Liver (tissue), 9 donors: ENCODE data around the gene GBX1. TPM values are rescaled to one million over a fixed set of nuclear protein-coding genes. Genes with fewer than 3 reads are reported as not detected.

Source experiments
- DNase-seq: peaks from one replicate; pipeline ENCODE4 v3.0.0-alpha.2; 2017; ENCODE audit warnings: low spot score
- H3K27ac ChIP-seq, 2 donors: one replicate each; pipeline ENCODE4 v1.7.0; 2013; ENCODE audit warnings: inconsistent platforms in 2 of 2, low read length in 2 of 2, control low read depth in 1 of 2, low read depth in 1 of 2, mild to moderate bottlenecking in 1 of 2
- H3K27me3 ChIP-seq, 4 donors: one replicate each; pipeline versions ENCODE4 v1.6.1 to v1.7.0; 2013; ENCODE audit warnings: low read length in 3 of 4, inconsistent platforms in 1 of 4, mild to moderate bottlenecking in 1 of 4, moderate library complexity in 1 of 4; ENCODE audit not compliant: control insufficient read depth in 4 of 4, insufficient read depth in 4 of 4
- H3K36me3 ChIP-seq, 4 donors: one replicate each; pipeline versions ENCODE4 v1.6.1 to v1.7.0; 2013; ENCODE audit warnings: low read length in 3 of 4, mild to moderate bottlenecking in 3 of 4, low read depth in 1 of 4, moderate library complexity in 1 of 4; ENCODE audit not compliant: control insufficient read depth in 4 of 4, insufficient read depth in 3 of 4
- H3K4me1 ChIP-seq, 4 donors: one replicate each; pipeline versions ENCODE4 v1.6.1 to v1.7.0; 2013; ENCODE audit warnings: low read length in 3 of 4, mild to moderate bottlenecking in 3 of 4, moderate library complexity in 1 of 4; ENCODE audit not compliant: control insufficient read depth in 4 of 4, insufficient read depth in 4 of 4
- H3K4me3 ChIP-seq, 3 donors: one replicate each; pipeline versions ENCODE4 v1.6.1 to v1.7.0; 2013; ENCODE audit warnings: low read length in 3 of 3, control low read depth in 1 of 3, low read depth in 1 of 3, mild to moderate bottlenecking in 1 of 3
- H3K9ac ChIP-seq, 2 donors: one replicate each; pipeline ENCODE4 v1.7.0; 2013; ENCODE audit warnings: low read length in 2 of 2, mild to moderate bottlenecking in 2 of 2, moderate library complexity in 2 of 2, control low read depth in 1 of 2, low read depth in 1 of 2
- H3K9me3 ChIP-seq, 4 donors: one replicate each; pipeline versions ENCODE4 v1.6.1 to v1.7.0; 2013; ENCODE audit warnings: low read length in 3 of 4; ENCODE audit not compliant: control insufficient read depth in 4 of 4
- ATF3 ChIP-seq: IDR thresholded peaks from 2 replicates; pipeline ENCODE4 v1.6.1; 2016; ENCODE audit warnings: antibody characterized with exemption
- CTCF ChIP-seq: fragments of 150-350 bp; IDR thresholded peaks from 2 replicates; pipeline ENCODE4 v1.5.1; 2017; ENCODE audit warnings: improper control_type of control experiment, low read depth, low read length; ENCODE audit not compliant: missing input control
- EGR1 ChIP-seq, 2 donors: IDR thresholded peaks; 2 replicates each; pipeline ENCODE4 v1.6.1; 2016 to 2018; ENCODE audit warnings: antibody characterized with exemption in 2 of 2, low read depth in 2 of 2
- FOXA1 ChIP-seq: IDR thresholded peaks from 2 replicates; pipeline ENCODE4 v1.6.1; 2016; ENCODE audit warnings: antibody characterized with exemption
- FOXA2 ChIP-seq: IDR thresholded peaks from 2 replicates; pipeline ENCODE4 v1.6.1; 2016; ENCODE audit warnings: antibody characterized with exemption
- GABPA ChIP-seq, 2 donors: IDR thresholded peaks in 1 of 2; conservative IDR thresholded peaks in 1 of 2; 2 replicates each; pipeline ENCODE4 v1.6.1; 2016; ENCODE audit warnings: antibody characterized with exemption in 2 of 2, mild to moderate bottlenecking in 1 of 2, moderate library complexity in 1 of 2
- HNF4A ChIP-seq, 2 donors: conservative IDR thresholded peaks; 2 replicates each; pipeline ENCODE4 v1.6.1; 2016; ENCODE audit warnings: antibody characterized with exemption in 2 of 2, mild to moderate bottlenecking in 2 of 2
- HNF4G ChIP-seq: IDR thresholded peaks from 2 replicates; pipeline ENCODE4 v1.6.1; 2016; ENCODE audit warnings: antibody characterized with exemption
- MAX ChIP-seq: IDR thresholded peaks from 2 replicates; pipeline ENCODE4 v1.6.1; 2016; ENCODE audit warnings: antibody characterized with exemption
- NR2F2 ChIP-seq: IDR thresholded peaks from 2 replicates; pipeline ENCODE4 v1.6.1; 2016; ENCODE audit warnings: antibody characterized with exemption
- RAD21 ChIP-seq, 2 donors: IDR thresholded peaks; 2 replicates each; pipeline ENCODE4 v1.6.1; 2016; ENCODE audit warnings: antibody characterized with exemption in 2 of 2, mild to moderate bottlenecking in 2 of 2
- RXRA ChIP-seq, 2 donors: IDR thresholded peaks; 2 replicates each; pipeline ENCODE4 v1.6.1; 2017 to 2018; ENCODE audit warnings: antibody characterized with exemption in 2 of 2, mild to moderate bottlenecking in 1 of 2
- SP1 ChIP-seq: IDR thresholded peaks from 2 replicates; pipeline ENCODE4 v1.6.1; 2018; ENCODE audit warnings: antibody characterized with exemption, mild to moderate bottlenecking
- TAF1 ChIP-seq: conservative IDR thresholded peaks from 2 replicates; pipeline ENCODE4 v1.6.1; 2016; ENCODE audit warnings: antibody characterized with exemption, mild to moderate bottlenecking
- YY1 ChIP-seq: IDR thresholded peaks from 2 replicates; pipeline ENCODE4 v1.6.1; 2016; ENCODE audit warnings: antibody characterized with exemption, mild to moderate bottlenecking
- ZBTB33 ChIP-seq: IDR thresholded peaks from 2 replicates; pipeline ENCODE4 v1.6.1; 2016; ENCODE audit warnings: antibody characterized with exemption
- WGBS: extraction: QIAGEN DNeasy Blood & Tissue Kit; methylation state at CpG from one replicate; pipeline ENCODE4 v1.1.7; 2013; 5-methylcytosine and 5-hydroxymethylcytosine counted together
- polyA plus RNA-seq, 2 donors: library from polyadenylated mRNA; stranded (reverse) in 1 of 2; unstranded in 1 of 2; fragments of 200-250 nt in 1 of 2; fragments of >200 nt in 1 of 2; fragmentation: Nextera tagmentation in 1 of 2; extraction: Ambion mirVana in 1 of 2; gene quantifications; one replicate each; pipeline versions ENCODE4 v1.2.1 to v1.2.3, GENCODE V29; 2013 to 2015
- total RNA-seq, 2 donors: library from RNA; depleted of rRNA; stranded (reverse); fragments of >200 nt; gene quantifications; one replicate each; pipeline ENCODE4 v1.2.3, GENCODE V29; 2014
- donor health status: healthy.
- donor health status: healthy.
- donor health status: healthy.
- donor health status: healthy.
- donor health status: healthy.

GBX1 gene
- total and polyA plus RNA-seq, 4 donors, result not detected

DNA sequence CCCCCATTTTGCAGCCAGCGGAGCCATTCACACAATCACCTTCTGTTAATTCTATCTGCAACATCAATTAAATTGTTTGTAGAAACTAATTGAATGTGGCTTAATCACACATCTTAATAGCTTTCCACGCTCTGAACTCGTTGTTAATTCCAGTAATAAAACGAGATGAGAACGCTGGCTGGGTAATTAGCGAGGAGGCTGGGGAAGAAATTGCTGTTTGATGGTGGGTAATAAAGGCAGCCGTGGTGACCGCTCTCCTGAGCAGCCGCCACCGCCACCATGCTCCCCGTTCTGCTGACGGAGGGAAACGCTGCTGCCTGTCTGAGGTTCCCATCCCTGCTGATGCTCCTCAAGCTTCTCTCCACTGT, 36.3 kb downstream of the GBX1 start:
- WGBS, result 95% methylated on average over 13 of the region's 13 CpGs
- TF ChIP-seq HNF4A (conservative IDR thresholded peaks at IDR 0.05), result no peak
- no peak for TF ChIP-seq ZBTB33
- TF ChIP-seq MAX, result no peak
- TF ChIP-seq NR2F2, result no peak
- no peak for TF ChIP-seq TAF1
- no peak for TF ChIP-seq RAD21 (IDR thresholded peaks at IDR 0.05)
- no peak for TF ChIP-seq HNF4G
- TF ChIP-seq FOXA2, result no peak
- TF ChIP-seq EGR1 (IDR thresholded peaks at IDR 0.05; ENCODE audit: low read depth in 2 of 2), result no peak
- TF ChIP-seq ATF3, result no peak
- no peak for TF ChIP-seq RXRA (IDR thresholded peaks at IDR 0.05)

GRCh38 chr7:151130741-151131157, 36.7 kb downstream of the GBX1 start:
- Histone ChIP-seq H3K4me1 (no peaks in the 10 kb centered on the region), H3K36me3 (peaks cover 18 to 64% (median 35%) of the 10 kb centered on the region in 4 donors), H3K9ac (no peak overlapping the region), H3K9me3 (no peaks in the 10 kb centered on the region), H3K27me3 (no peaks in the 10 kb centered on the region), H3K27ac (no peak overlapping the region), H3K4me3 (no peak overlapping the region)
- 98% methylated on average over 17 of the region's 17 CpGs for WGBS
- TF ChIP-seq YY1, result no peak
- no peak for TF ChIP-seq ATF3
- TF ChIP-seq FOXA2, result no peak
- TF ChIP-seq HNF4G, result no peak
- no peak for TF ChIP-seq GABPA (IDR thresholded peaks at IDR 0.05 in 1 of 2, conservative IDR thresholded peaks at IDR 0.05 in 1 of 2)
- no peak for TF ChIP-seq ZBTB33
- TF ChIP-seq NR2F2, result no peak
- TF ChIP-seq EGR1 (IDR thresholded peaks at IDR 0.05; ENCODE audit: low read depth in 2 of 2), result no peak
- TF ChIP-seq RXRA (IDR thresholded peaks at IDR 0.05), result no peak
- TF ChIP-seq CTCF, result no peak
- no peak for TF ChIP-seq TAF1
- no peak for TF ChIP-seq SP1
- TF ChIP-seq FOXA1, result no peak
- TF ChIP-seq RAD21 (IDR thresholded peaks at IDR 0.05), result no peak
- no peak for DNase-seq

More for the DNA sequence above, 36.3 kb downstream of the GBX1 start:
- Histone ChIP-seq H3K9me3 (no peaks in the 10 kb centered on the region), H3K27me3 (no peaks in the 10 kb centered on the region), H3K36me3 (peaks cover 19 to 67% (median 36%) of the 10 kb centered on the region in 4 donors), H3K4me3 (no peak overlapping the region), H3K9ac (no peak overlapping the region), H3K4me1 (no peaks in the 10 kb centered on the region), H3K27ac (no peak overlapping the region)
- no peak for DNase-seq
